Breast epithelium (tissue), 3 donors: ENCODE data around the gene SKIC2.

Source experiments
- POLR2A ChIP-seq: fragments of 450-650 bp; IDR thresholded peaks from one replicate; pipeline ENCODE4 v1.6.1; 2016; ENCODE audit warnings: antibody characterized with exemption, mild to moderate bottlenecking, moderate library complexity
- POLR2AphosphoS5 ChIP-seq, 3 donors: sonication (generic); formaldehyde crosslinking; IDR thresholded peaks; one replicate each; pipeline ENCODE4 v1.6.1; 2017; ENCODE audit warnings: antibody characterized with exemption in 3 of 3
- TF ChIP-seq, protein P1 (sequence below), 3 donors: fragments of 450-650 bp; IDR thresholded peaks; one replicate each; pipeline ENCODE4 v1.5.1; 2016 to 2017; ENCODE audit warnings: antibody characterized with exemption in 3 of 3, mild to moderate bottlenecking in 3 of 3, moderate library complexity in 3 of 3

DNA sequence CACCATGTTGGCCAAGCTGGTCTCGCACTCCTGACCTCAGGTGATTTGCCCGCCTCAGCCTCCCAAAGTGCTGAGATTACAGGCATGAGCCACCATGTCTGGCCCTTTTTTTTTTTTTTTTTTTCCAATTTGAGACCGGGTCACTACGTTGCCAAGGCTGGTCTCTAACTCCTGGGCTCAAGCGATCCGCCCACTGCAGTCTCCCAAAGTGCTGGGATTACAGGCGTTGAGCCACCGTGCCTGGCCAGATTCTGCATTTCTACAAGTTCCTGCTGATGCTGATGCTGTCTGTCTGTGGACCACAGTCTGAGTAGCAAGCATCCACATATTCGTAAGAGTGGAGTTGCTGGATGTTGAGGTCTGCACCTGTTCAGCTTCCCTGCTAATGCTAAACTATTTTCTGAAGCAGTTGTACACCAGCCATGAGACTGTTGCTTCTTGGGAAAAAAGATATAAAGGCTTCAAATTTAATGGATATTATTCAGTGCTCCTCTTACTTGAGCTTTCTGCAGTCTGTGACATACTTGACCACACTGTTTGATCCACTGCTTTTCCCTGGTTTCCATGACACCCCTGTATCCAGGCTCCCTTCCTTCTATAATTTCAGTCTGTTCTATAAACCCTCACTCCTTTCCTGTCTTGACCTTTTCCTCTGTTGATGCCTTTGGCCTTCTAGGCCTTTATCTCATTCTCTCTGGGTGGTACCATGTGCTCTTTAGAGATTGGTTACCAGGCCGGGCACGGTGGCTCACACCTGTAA, 47.0 kb upstream of the SKIC2 start:
- TF ChIP-seq, protein P1, sequence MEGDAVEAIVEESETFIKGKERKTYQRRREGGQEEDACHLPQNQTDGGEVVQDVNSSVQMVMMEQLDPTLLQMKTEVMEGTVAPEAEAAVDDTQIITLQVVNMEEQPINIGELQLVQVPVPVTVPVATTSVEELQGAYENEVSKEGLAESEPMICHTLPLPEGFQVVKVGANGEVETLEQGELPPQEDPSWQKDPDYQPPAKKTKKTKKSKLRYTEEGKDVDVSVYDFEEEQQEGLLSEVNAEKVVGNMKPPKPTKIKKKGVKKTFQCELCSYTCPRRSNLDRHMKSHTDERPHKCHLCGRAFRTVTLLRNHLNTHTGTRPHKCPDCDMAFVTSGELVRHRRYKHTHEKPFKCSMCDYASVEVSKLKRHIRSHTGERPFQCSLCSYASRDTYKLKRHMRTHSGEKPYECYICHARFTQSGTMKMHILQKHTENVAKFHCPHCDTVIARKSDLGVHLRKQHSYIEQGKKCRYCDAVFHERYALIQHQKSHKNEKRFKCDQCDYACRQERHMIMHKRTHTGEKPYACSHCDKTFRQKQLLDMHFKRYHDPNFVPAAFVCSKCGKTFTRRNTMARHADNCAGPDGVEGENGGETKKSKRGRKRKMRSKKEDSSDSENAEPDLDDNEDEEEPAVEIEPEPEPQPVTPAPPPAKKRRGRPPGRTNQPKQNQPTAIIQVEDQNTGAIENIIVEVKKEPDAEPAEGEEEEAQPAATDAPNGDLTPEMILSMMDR (IDR thresholded peaks at IDR 0.05): no peak
- TF ChIP-seq POLR2AphosphoS5 (IDR thresholded peaks at IDR 0.05) (no peak), POLR2A (no peak)
